HepG2 (cell line): ENCODE results near the gene PROM2. TPM values are rescaled to one million over a fixed set of nuclear protein-coding genes. Genes with fewer than 3 reads are reported as not detected.

ENCODE experiments used
- EP300 ChIP-seq, 3 experiments: sonication (generic) in 1 of 3; formaldehyde crosslinking in 1 of 3; IDR thresholded peaks; 2 replicates each; pipeline versions ENCODE4 v1.5.1 to v1.6.1; 2011 to 2020; ENCODE audit warnings: low read depth in 2 of 3, low read length in 2 of 3, borderline replicate concordance in 1 of 3, improper control_type of control experiment in 1 of 3, mild to moderate bottlenecking in 1 of 3, missing genetic modification reagents in 1 of 3, moderate library complexity in 1 of 3
- FOXK2 ChIP-seq: fragments of 450-650 bp; IDR thresholded peaks from 2 replicates; pipeline ENCODE4 v1.6.1; 2016
- NCOA1 ChIP-seq: sonication (generic); formaldehyde crosslinking; IDR thresholded peaks from 2 replicates; pipeline ENCODE4 v1.9.0; 2021; ENCODE audit warnings: missing genetic modification reagents
- PCBP2 ChIP-seq: fragments of 200-400 bp; formaldehyde crosslinking; optimal IDR thresholded peaks from 2 replicates; pipeline ENCODE3; 2018; ENCODE audit warnings: low read length, low read depth; ENCODE audit not compliant: poor library complexity, severe bottlenecking
- SOX6 ChIP-seq, 2 experiments: fragments of 450-650 bp in 1 of 2; sonication (generic) in 1 of 2; formaldehyde crosslinking in 1 of 2; IDR thresholded peaks; 2 replicates each; pipeline versions ENCODE4 v1.4.0 to v1.6.1; 2017 to 2020; ENCODE audit warnings: antibody characterized with exemption in 1 of 2, mild to moderate bottlenecking in 1 of 2, missing genetic modification reagents in 1 of 2
- STAG1 ChIP-seq: sonication (generic); formaldehyde crosslinking; IDR thresholded peaks from 2 replicates; pipeline ENCODE4 v1.4.0; 2020; ENCODE audit warnings: missing genetic modification reagents
- ZNF572 ChIP-seq: sonication (generic); formaldehyde crosslinking; IDR thresholded peaks from 2 replicates; pipeline ENCODE4 v1.5.1; 2020; ENCODE audit warnings: mild to moderate bottlenecking, missing genetic modification reagents
- ZNF674 ChIP-seq: sonication (generic); formaldehyde crosslinking; IDR thresholded peaks from 2 replicates; pipeline ENCODE4 v1.5.0; 2020; ENCODE audit warnings: low read depth, mild to moderate bottlenecking, missing genetic modification reagents
- ZNF878 ChIP-seq: sonication (generic); formaldehyde crosslinking; IDR thresholded peaks from 2 replicates; pipeline ENCODE4 v1.8.1; 2023; ENCODE audit warnings: mild to moderate bottlenecking, missing genetic modification reagents, moderate library complexity
- polyA plus RNA-seq, 8 experiments: library from polyadenylated mRNA; depleted of rRNA in 3 of 8; stranded (reverse) in 7 of 8; unstranded in 1 of 8; fragments of >200 nt; fragmentation: Illumina TruSeq in 4 of 8; extraction: Trizol in 4 of 8; gene quantifications; 2 replicates each; pipeline versions ENCODE4 v1.2.1 to v1.2.3, GENCODE V29; 2011 to 2016; ENCODE audit warnings: low read depth in 4 of 8, missing spikeins in 1 of 8, mixed read lengths in 1 of 8; ENCODE audit not compliant: insufficient read depth in 1 of 8
- total RNA-seq, 5 experiments: library from RNA; depleted of rRNA; stranded (reverse); fragments of >200 nt; fragmentation: Illumina TruSeq; extraction: Trizol; gene quantifications; 2 replicates each; pipeline ENCODE4 v1.2.3, GENCODE V29; 2016; ENCODE audit warnings: low read depth in 1 of 5
- TF ChIP-seq, protein P1 (sequence below): sonication (generic); formaldehyde crosslinking; IDR thresholded peaks from 2 replicates; pipeline ENCODE4 v1.5.0; 2020; ENCODE audit warnings: mild to moderate bottlenecking, missing genetic modification reagents
- TF ChIP-seq, protein P2 (sequence below): sonication (generic); formaldehyde crosslinking; IDR thresholded peaks from 2 replicates; pipeline ENCODE4 v1.4.0; 2020; ENCODE audit warnings: missing genetic modification reagents, mild to moderate bottlenecking, borderline replicate concordance
- TF ChIP-seq, protein P3 (sequence below), 2 experiments: sonication (generic) in 1 of 2; formaldehyde crosslinking in 1 of 2; IDR thresholded peaks; 2 replicates each; pipeline versions ENCODE4 v1.6.1 to v1.9.0; 2014 to 2022; ENCODE audit warnings: antibody characterized with exemption in 1 of 2, borderline replicate concordance in 1 of 2, inconsistent platforms in 1 of 2, low read depth in 1 of 2, missing genetic modification reagents in 1 of 2
- TF ChIP-seq, protein P4 (sequence below): sonication (generic); formaldehyde crosslinking; IDR thresholded peaks from 2 replicates; pipeline ENCODE4 v1.8.1; 2023; ENCODE audit warnings: mild to moderate bottlenecking, missing genetic modification reagents

Gene PROM2
- total and polyA plus RNA-seq, 2 of the 13 experiments (the other 11 are each of a cell fraction or from before 2014, with no cell fraction given), result not detected

DNA sequence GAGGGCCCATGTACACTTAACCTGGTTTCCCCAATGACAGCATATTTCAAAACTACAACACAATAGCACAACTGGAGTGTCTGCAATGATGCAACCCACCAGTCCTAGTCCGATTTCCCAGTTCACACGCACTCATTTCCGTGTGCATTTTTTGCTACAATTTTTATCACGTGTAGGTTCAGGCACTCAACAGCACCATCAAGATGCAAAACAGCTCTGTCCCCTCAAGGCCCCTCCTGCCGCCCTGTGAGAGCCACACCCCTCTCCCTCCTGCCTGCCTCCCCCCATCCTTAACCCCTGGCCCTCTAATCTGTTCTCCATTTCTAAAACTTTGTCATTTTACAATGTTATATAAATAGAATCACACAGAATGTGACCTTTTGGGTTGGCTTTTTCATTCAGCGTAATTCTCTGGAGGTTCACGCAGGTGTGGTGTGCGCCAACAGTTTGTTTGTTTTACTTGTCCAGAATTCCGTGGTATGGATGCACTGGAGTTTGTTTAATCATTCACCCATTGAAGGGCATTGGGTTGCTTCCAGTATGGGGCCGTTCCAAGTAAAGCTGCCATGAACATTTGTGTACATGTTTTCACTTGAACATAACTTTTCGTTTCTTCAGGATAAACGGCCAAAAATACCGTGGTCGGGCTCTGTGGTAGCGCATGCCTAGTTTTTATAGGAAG lies 31.3 kb downstream of the PROM2 start (continued):
- TF ChIP-seq FOXK2 (no peak), ZNF572 (no peak), PCBP2 (no peak), ZNF878 (CRISPR knock-in tag) (0 out of 2 replicates have a peak, but pooled peaks have one; percentile 19), ZNF674 (CRISPR knock-in tag) (no peak), NCOA1 (CRISPR knock-in tag) (no peak), STAG1 (CRISPR knock-in tag) (no peak), EP300 (IDR thresholded peaks at IDR 0.05; ENCODE audit: low read depth in 2 of 2, low read length in 2 of 2) (0 out of 4 replicates have a peak, but pooled peaks of 1 of the 2 experiments have one; percentile 16), EP300 (CRISPR knock-in tag; IDR thresholded peaks at IDR 0.05; ENCODE audit: borderline replicate concordance) (no peak), SOX6 (IDR thresholded peaks at IDR 0.05) (no peak), SOX6 (CRISPR knock-in tag; IDR thresholded peaks at IDR 0.05) (peak; percentile 45)
- TF ChIP-seq, protein P1, sequence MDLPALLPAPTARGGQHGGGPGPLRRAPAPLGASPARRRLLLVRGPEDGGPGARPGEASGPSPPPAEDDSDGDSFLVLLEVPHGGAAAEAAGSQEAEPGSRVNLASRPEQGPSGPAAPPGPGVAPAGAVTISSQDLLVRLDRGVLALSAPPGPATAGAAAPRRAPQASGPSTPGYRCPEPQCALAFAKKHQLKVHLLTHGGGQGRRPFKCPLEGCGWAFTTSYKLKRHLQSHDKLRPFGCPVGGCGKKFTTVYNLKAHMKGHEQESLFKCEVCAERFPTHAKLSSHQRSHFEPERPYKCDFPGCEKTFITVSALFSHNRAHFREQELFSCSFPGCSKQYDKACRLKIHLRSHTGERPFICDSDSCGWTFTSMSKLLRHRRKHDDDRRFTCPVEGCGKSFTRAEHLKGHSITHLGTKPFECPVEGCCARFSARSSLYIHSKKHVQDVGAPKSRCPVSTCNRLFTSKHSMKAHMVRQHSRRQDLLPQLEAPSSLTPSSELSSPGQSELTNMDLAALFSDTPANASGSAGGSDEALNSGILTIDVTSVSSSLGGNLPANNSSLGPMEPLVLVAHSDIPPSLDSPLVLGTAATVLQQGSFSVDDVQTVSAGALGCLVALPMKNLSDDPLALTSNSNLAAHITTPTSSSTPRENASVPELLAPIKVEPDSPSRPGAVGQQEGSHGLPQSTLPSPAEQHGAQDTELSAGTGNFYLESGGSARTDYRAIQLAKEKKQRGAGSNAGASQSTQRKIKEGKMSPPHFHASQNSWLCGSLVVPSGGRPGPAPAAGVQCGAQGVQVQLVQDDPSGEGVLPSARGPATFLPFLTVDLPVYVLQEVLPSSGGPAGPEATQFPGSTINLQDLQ (CRISPR knock-in tag), result no peak
- TF ChIP-seq, protein P2, sequence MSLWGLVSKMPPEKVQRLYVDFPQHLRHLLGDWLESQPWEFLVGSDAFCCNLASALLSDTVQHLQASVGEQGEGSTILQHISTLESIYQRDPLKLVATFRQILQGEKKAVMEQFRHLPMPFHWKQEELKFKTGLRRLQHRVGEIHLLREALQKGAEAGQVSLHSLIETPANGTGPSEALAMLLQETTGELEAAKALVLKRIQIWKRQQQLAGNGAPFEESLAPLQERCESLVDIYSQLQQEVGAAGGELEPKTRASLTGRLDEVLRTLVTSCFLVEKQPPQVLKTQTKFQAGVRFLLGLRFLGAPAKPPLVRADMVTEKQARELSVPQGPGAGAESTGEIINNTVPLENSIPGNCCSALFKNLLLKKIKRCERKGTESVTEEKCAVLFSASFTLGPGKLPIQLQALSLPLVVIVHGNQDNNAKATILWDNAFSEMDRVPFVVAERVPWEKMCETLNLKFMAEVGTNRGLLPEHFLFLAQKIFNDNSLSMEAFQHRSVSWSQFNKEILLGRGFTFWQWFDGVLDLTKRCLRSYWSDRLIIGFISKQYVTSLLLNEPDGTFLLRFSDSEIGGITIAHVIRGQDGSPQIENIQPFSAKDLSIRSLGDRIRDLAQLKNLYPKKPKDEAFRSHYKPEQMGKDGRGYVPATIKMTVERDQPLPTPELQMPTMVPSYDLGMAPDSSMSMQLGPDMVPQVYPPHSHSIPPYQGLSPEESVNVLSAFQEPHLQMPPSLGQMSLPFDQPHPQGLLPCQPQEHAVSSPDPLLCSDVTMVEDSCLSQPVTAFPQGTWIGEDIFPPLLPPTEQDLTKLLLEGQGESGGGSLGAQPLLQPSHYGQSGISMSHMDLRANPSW, result no peak
- TF ChIP-seq, protein P3, sequence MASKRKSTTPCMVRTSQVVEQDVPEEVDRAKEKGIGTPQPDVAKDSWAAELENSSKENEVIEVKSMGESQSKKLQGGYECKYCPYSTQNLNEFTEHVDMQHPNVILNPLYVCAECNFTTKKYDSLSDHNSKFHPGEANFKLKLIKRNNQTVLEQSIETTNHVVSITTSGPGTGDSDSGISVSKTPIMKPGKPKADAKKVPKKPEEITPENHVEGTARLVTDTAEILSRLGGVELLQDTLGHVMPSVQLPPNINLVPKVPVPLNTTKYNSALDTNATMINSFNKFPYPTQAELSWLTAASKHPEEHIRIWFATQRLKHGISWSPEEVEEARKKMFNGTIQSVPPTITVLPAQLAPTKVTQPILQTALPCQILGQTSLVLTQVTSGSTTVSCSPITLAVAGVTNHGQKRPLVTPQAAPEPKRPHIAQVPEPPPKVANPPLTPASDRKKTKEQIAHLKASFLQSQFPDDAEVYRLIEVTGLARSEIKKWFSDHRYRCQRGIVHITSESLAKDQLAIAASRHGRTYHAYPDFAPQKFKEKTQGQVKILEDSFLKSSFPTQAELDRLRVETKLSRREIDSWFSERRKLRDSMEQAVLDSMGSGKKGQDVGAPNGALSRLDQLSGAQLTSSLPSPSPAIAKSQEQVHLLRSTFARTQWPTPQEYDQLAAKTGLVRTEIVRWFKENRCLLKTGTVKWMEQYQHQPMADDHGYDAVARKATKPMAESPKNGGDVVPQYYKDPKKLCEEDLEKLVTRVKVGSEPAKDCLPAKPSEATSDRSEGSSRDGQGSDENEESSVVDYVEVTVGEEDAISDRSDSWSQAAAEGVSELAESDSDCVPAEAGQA (IDR thresholded peaks at IDR 0.05; ENCODE audit: low read depth), result no peak
- TF ChIP-seq, protein P3 (CRISPR knock-in tag; IDR thresholded peaks at IDR 0.05; ENCODE audit: borderline replicate concordance), result no peak
- TF ChIP-seq, protein P4, sequence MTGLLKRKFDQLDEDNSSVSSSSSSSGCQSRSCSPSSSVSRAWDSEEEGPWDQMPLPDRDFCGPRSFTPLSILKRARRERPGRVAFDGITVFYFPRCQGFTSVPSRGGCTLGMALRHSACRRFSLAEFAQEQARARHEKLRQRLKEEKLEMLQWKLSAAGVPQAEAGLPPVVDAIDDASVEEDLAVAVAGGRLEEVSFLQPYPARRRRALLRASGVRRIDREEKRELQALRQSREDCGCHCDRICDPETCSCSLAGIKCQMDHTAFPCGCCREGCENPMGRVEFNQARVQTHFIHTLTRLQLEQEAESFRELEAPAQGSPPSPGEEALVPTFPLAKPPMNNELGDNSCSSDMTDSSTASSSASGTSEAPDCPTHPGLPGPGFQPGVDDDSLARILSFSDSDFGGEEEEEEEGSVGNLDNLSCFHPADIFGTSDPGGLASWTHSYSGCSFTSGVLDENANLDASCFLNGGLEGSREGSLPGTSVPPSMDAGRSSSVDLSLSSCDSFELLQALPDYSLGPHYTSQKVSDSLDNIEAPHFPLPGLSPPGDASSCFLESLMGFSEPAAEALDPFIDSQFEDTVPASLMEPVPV (CRISPR knock-in tag), result no peak
